Caco-2 (cell line): ENCODE measurements around the gene CYB561D2. TPM values are rescaled to one million over a fixed set of nuclear protein-coding genes. Genes with fewer than 3 reads are reported as not detected.

Experiments
- BruUV-seq: library from RNA; stranded (reverse); fragments of 400-500 nt; replicated peaks from 2 replicates; lab custom pipeline; 2021; lab: Mats Ljungman, UMichigan
- CTCF ChIA-PET: fragments of 300-600 bp; sonication (Branson Sonifier 250); formaldehyde crosslinking; loops from one replicate; lab custom pipeline; 2022; ENCODE audit warnings: antibody characterized with exemption; lab: Charles Lee
- POLR2A ChIA-PET: fragments of 300-600 bp; sonication (Branson Sonifier 250); formaldehyde crosslinking; loops from one replicate; lab custom pipeline; 2022; ENCODE audit warnings: antibody characterized with exemption; lab: Charles Lee
- DNase-seq, 2 experiments: peaks; one replicate each; pipeline versions ENCODE4 v3.0.0 to v3.0.0-alpha.2; 2020 to 2022
- H3K27me3 ChIP-seq: replicated peaks from 2 replicates; pipeline ENCODE4 v1.6.0; 2011; ENCODE audit warnings: low read length; ENCODE audit not compliant: control insufficient read depth, insufficient read depth
- H3K36me3 ChIP-seq: 2 replicates; pipeline ENCODE4 v1.5.1; 2011; ENCODE audit warnings: low read length; ENCODE audit not compliant: control insufficient read depth, insufficient read depth
- H3K4me1 ChIP-seq: fragments of 250-450 bp; sonication (Bioruptor Pico); 2 replicates; pipeline ENCODE4 v1.5.1; 2020; ENCODE audit warnings: mild to moderate bottlenecking
- H3K4me3 ChIP-seq: 2 replicates; pipeline ENCODE4 v1.5.1; 2011; ENCODE audit warnings: low read depth, mild to moderate bottlenecking, control low read depth, low read length
- H3K9me3 ChIP-seq: fragments of 250-450 bp; sonication (Bioruptor Pico); 2 replicates; pipeline ENCODE4 v1.5.1; 2020; ENCODE audit warnings: mild to moderate bottlenecking, moderate library complexity
- H3K27ac Mint-ChIP-seq: one replicate; pipeline ENCODE4 v1.8.0; 2022; ENCODE audit warnings: mixed read lengths; ENCODE audit not compliant: unreplicated experiment
- H3K27me3 Mint-ChIP-seq: one replicate; pipeline ENCODE4 v1.8.0; 2022; ENCODE audit warnings: mixed read lengths; ENCODE audit not compliant: insufficient read depth, unreplicated experiment
- H3K36me3 Mint-ChIP-seq: one replicate; pipeline ENCODE4 v1.8.0; 2022; ENCODE audit warnings: mild to moderate bottlenecking, mixed read lengths; ENCODE audit not compliant: insufficient read depth, unreplicated experiment
- H3K4me1 Mint-ChIP-seq: one replicate; pipeline ENCODE4 v1.8.0; 2022; ENCODE audit warnings: low read depth, mixed read lengths; ENCODE audit not compliant: unreplicated experiment
- H3K4me3 Mint-ChIP-seq: one replicate; pipeline ENCODE4 v1.8.0; 2022; ENCODE audit warnings: mild to moderate bottlenecking, moderate library complexity, mixed read lengths; ENCODE audit not compliant: unreplicated experiment
- H3K9me3 Mint-ChIP-seq: one replicate; pipeline ENCODE4 v1.8.0; 2022; ENCODE audit warnings: mixed read lengths; ENCODE audit not compliant: unreplicated experiment
- intact Hi-C: fragments of 100-400 bp; cut with micrococcal nuclease; formaldehyde crosslinking; loops from one replicate; pipeline ENCODE4 v1.10.0; 2022; ENCODE audit not compliant: unreplicated experiment
- total RNA-seq: library from RNA; stranded (reverse); gene quantifications from 2 replicates; pipeline ENCODE4 v1.2.3, GENCODE V29; 2022
- TF ChIP-seq, protein P1 (sequence below), 2 experiments: fragments of 200-600 bp in 1 of 2; IDR thresholded peaks; 1 replicate in 1 of 2; 2 replicates in 1 of 2; pipeline versions ENCODE4 v1.5.1 to v1.8.0; 2011 to 2022; ENCODE audit warnings: antibody characterized with exemption in 1 of 2, control low read depth in 1 of 2, inconsistent platforms in 1 of 2, low read depth in 1 of 2, low read length in 1 of 2, mild to moderate bottlenecking in 1 of 2, moderate library complexity in 1 of 2; ENCODE audit not compliant: insufficient read depth in 1 of 2, severe bottlenecking in 1 of 2, unreplicated experiment in 1 of 2

CYB561D2 gene
- total RNA-seq, 1 experiment from 2014 or later, result 21.2 TPM

DNA sequence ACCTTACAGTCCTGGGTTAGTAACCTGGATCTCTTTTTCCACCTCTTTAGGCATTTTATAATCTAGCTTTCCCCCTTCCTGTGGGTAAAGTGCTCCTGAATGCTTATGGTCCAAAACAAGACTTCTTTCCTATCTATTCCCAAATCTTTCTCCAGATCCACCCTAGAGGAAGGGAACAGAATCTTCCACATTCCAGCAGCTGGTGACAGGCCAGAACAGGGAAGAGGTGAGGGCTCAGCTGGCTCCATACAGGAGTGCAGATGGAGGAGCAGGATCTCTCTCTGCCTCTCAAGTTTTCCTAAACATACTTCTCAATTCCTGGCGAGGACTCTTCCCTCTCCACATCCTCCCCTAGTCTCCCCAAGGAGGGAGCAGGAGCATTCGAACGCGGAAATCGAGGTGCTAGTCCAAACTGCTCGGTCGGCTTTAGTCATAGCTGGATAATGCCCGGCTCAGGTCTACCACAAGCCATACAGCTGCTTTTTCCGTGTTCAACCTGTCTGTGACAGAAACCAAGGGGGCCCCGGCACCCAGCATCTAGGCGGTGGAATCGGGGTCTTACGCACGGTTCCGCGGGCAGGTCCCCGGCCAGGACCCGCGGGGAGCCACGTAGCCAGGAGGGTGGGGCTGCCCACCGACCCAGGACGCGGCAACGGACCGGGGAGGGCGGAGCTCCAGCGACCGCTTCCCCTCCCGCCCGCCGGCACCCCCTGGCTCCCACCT, 14.0 kb upstream of the CYB561D2 start:
- TF ChIP-seq, protein P1, sequence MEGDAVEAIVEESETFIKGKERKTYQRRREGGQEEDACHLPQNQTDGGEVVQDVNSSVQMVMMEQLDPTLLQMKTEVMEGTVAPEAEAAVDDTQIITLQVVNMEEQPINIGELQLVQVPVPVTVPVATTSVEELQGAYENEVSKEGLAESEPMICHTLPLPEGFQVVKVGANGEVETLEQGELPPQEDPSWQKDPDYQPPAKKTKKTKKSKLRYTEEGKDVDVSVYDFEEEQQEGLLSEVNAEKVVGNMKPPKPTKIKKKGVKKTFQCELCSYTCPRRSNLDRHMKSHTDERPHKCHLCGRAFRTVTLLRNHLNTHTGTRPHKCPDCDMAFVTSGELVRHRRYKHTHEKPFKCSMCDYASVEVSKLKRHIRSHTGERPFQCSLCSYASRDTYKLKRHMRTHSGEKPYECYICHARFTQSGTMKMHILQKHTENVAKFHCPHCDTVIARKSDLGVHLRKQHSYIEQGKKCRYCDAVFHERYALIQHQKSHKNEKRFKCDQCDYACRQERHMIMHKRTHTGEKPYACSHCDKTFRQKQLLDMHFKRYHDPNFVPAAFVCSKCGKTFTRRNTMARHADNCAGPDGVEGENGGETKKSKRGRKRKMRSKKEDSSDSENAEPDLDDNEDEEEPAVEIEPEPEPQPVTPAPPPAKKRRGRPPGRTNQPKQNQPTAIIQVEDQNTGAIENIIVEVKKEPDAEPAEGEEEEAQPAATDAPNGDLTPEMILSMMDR (IDR thresholded peaks at IDR 0.05; ENCODE audit: insufficient read depth in 1 of 2, low read depth in 1 of 2, low read length in 1 of 2, severe bottlenecking in 1 of 2, unreplicated experiment in 1 of 2), result no peak
- H3K9me3 Mint-ChIP-seq, result no peaks in the 10 kb centered on the region
- no peak for DNase-seq
- ChIA-PET POLR2A (interaction anchor here (0.6 to 2.7 kb wide), 23 partner anchors 9 to 1376 kb away, joined by 3 to 57 read pairs (median 4); partner anchors contain the start of genes C3orf18, CISH, CYB561D2 and GNAI2), CTCF (interaction anchor here (0.6 to 2.4 kb wide), 16 partner anchors 8 to 206 kb away, joined by 3 to 27 read pairs (median 4); partner anchors contain the start of genes CYB561D2, GNAI2, HYAL1 and HYAL3)
- TSS peak; percentile 68 for BruUV-seq
- intact Hi-C loops, result loop anchor here (1.0 kb wide), 1 partner anchor 8 kb away; the partner anchor contains the start of gene TUSC2
- no peaks in the 10 kb centered on the region for H3K27me3 Mint-ChIP-seq
- H3K9me3 ChIP-seq, result no peaks in the 10 kb centered on the region
- H3K27ac Mint-ChIP-seq, result peak overlapping the region; percentile 95
- peaks cover 16% of the 10 kb centered on the region for H3K4me1 ChIP-seq
- peak overlapping the region; percentile 63 for H3K4me3 ChIP-seq
- H3K36me3 Mint-ChIP-seq, result peaks cover 57% of the 10 kb centered on the region
- peaks cover 11% of the 10 kb centered on the region for H3K4me1 Mint-ChIP-seq
- H3K36me3 ChIP-seq, result 0 out of 2 replicates have a peak, but pooled peaks cover 3% of the 10 kb centered on the region
- H3K4me3 Mint-ChIP-seq, result peak overlapping the region; percentile 94
- H3K27me3 ChIP-seq, result no peaks in the 10 kb centered on the region

GRCh38 chr3:50337175-50337861, 13.3 kb upstream of the CYB561D2 start:
- Histone ChIP-seq H3K4me1 (peaks cover 16% of the 10 kb centered on the region), H3K4me3 (peak overlapping the region; percentile 63), H3K9me3 (no peaks in the 10 kb centered on the region), H3K27me3 (no peaks in the 10 kb centered on the region), H3K36me3 (0 out of 2 replicates have a peak, but pooled peaks cover 3% of the 10 kb centered on the region)
- no TSS peak for BruUV-seq
- intact Hi-C loops, result loop anchor here (1.0 kb wide), 1 partner anchor 9 kb away; the partner anchor contains the start of gene TUSC2
- ChIA-PET CTCF (interaction anchor here (0.6 to 2.4 kb wide), 17 partner anchors 8 to 205 kb away, joined by 3 to 27 read pairs (median 4); partner anchors contain the start of genes CYB561D2, GNAI2, HYAL1 and HYAL3), POLR2A (interaction anchor here (0.6 to 2.7 kb wide), 23 partner anchors 8 to 1377 kb away, joined by 3 to 57 read pairs (median 4); partner anchors contain the start of genes C3orf18, CISH, CYB561D2 and GNAI2)
- peaks cover 11% of the 10 kb centered on the region for H3K4me1 Mint-ChIP-seq
- H3K4me3 Mint-ChIP-seq, result peak overlapping the region; percentile 94
- H3K36me3 Mint-ChIP-seq, result peaks cover 50% of the 10 kb centered on the region
- H3K27me3 Mint-ChIP-seq, result no peaks in the 10 kb centered on the region
- TF ChIP-seq, protein P1 (IDR thresholded peaks at IDR 0.05; ENCODE audit: insufficient read depth in 1 of 2, low read depth in 1 of 2, low read length in 1 of 2, severe bottlenecking in 1 of 2, unreplicated experiment in 1 of 2), result no peak
- peak; percentile 99 for DNase-seq
- no peaks in the 10 kb centered on the region for H3K9me3 Mint-ChIP-seq
- H3K27ac Mint-ChIP-seq, result peak overlapping the region; percentile 95

DNA sequence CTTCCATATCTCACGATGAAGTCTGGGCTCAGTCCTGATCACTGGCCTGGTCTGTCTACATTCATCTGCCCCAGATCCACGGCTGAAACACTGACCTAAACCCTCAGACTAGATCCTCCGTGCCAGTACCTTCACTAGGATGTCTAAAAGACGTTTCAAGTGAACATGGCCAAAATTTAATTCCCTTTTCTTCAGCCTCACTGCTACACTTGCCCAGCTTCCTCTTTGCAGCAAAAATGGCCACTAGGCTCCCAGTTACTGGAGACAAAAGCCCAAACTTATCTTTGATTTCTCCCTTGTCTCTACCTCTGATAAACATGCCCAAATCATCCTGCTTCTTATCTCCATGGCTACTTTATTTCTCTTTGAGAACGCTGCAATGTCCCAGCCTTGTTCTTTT, 11.7 kb upstream of the CYB561D2 start:
- TF ChIP-seq, protein P1 (IDR thresholded peaks at IDR 0.05; ENCODE audit: insufficient read depth in 1 of 2, low read depth in 1 of 2, low read length in 1 of 2, severe bottlenecking in 1 of 2, unreplicated experiment in 1 of 2), result no peak
- peak overlapping the region; percentile 95 for H3K27ac Mint-ChIP-seq
- Histone ChIP-seq H3K4me3 (no peak overlapping the region), H3K27me3 (no peaks in the 10 kb centered on the region), H3K4me1 (peaks cover 16% of the 10 kb centered on the region), H3K9me3 (no peaks in the 10 kb centered on the region), H3K36me3 (0 out of 2 replicates have a peak, but pooled peaks cover 3% of the 10 kb centered on the region)
- peaks cover 11% of the 10 kb centered on the region for H3K4me1 Mint-ChIP-seq
- H3K36me3 Mint-ChIP-seq, result peaks cover 40% of the 10 kb centered on the region
- ChIA-PET CTCF (interaction anchor here (0.6 to 0.7 kb wide), 2 partner anchors 18 to 52 kb away, joined by 3 to 4 read pairs; no protein-coding TSS in a partner anchor), POLR2A (interaction anchor here (0.6 kb wide), 1 partner anchor 11 kb away, joined by 4 read pairs; the partner anchor contains the start of gene TUSC2)
- H3K27me3 Mint-ChIP-seq, result no peaks in the 10 kb centered on the region
- H3K9me3 Mint-ChIP-seq, result no peaks in the 10 kb centered on the region
- no peak for DNase-seq
- intact Hi-C loops, result no loop called here
- peak overlapping the region; percentile 94 for H3K4me3 Mint-ChIP-seq
- no TSS peak for BruUV-seq
